WTC11 (cell line): ENCODE data around the gene GPC6. TPM values are rescaled to one million over a fixed set of nuclear protein-coding genes. Genes with fewer than 3 reads are reported as not detected.

Source experiments
- ATAC-seq: fragments of 200-7000 bp; cut with Tn5 transposase; 2 replicates; pipeline ENCODE4 v1.10.0; 2021; ENCODE audit warnings: mild to moderate bottlenecking, moderate library complexity
- CTCF ChIA-PET: fragments of 300-600 bp; sonication (Branson Sonifier 250); formaldehyde crosslinking; loops from one replicate; lab custom pipeline; 2021; ENCODE audit warnings: antibody characterized with exemption; lab: Charles Lee
- POLR2A ChIA-PET: fragments of 350-600 bp; sonication (Branson Sonifier 250); formaldehyde crosslinking; loops from one replicate; lab custom pipeline; 2021; ENCODE audit warnings: antibody characterized with exemption; lab: Charles Lee
- DNase-seq: peaks from one replicate; pipeline ENCODE4 v3.0.0; 2021; ENCODE audit warnings: low spot score
- H3K27ac Mint-ChIP-seq: 2 replicates; pipeline ENCODE4 v1.8.0; 2021; ENCODE audit warnings: mixed read lengths
- H3K27me3 Mint-ChIP-seq: 2 replicates; pipeline ENCODE4 v1.8.0; 2021; ENCODE audit warnings: low read depth, mild to moderate bottlenecking, moderate library complexity, mixed read lengths
- H3K36me3 Mint-ChIP-seq: 2 replicates; pipeline ENCODE4 v1.8.0; 2021; ENCODE audit warnings: mixed read lengths
- H3K4me1 Mint-ChIP-seq: 2 replicates; pipeline ENCODE4 v1.8.0; 2022; ENCODE audit warnings: mixed read lengths
- H3K4me3 Mint-ChIP-seq: 2 replicates; pipeline ENCODE4 v1.8.0; 2021; ENCODE audit warnings: mild to moderate bottlenecking, moderate library complexity, mixed read lengths
- H3K9me3 Mint-ChIP-seq: 2 replicates; pipeline ENCODE4 v1.8.0; 2021; ENCODE audit warnings: mixed read lengths
- ATF1 ChIP-seq: sonication (generic); formaldehyde crosslinking; IDR thresholded peaks from 2 replicates; pipeline ENCODE4 v1.8.1; 2023; ENCODE audit warnings: mild to moderate bottlenecking, moderate library complexity, missing genetic modification reagents
- ELF4 ChIP-seq: sonication (generic); formaldehyde crosslinking; IDR thresholded peaks from 2 replicates; pipeline ENCODE4 v1.8.1; 2022; ENCODE audit warnings: low read depth, mild to moderate bottlenecking, moderate library complexity, missing genetic modification reagents
- FOXJ3 ChIP-seq: sonication (generic); formaldehyde crosslinking; IDR thresholded peaks from 2 replicates; pipeline ENCODE4 v1.9.0; 2021; ENCODE audit warnings: missing genetic modification reagents, mild to moderate bottlenecking, borderline replicate concordance
- FOXK1 ChIP-seq: sonication (generic); formaldehyde crosslinking; IDR thresholded peaks from 2 replicates; pipeline ENCODE4 v1.8.0; 2022; ENCODE audit warnings: mild to moderate bottlenecking, moderate library complexity, missing genetic modification reagents
- FOXP1 ChIP-seq: sonication (generic); formaldehyde crosslinking; IDR thresholded peaks from 2 replicates; pipeline ENCODE4 v1.8.0; 2022; ENCODE audit warnings: missing genetic modification reagents, mild to moderate bottlenecking, moderate library complexity, borderline replicate concordance
- GABPB1 ChIP-seq: sonication (generic); formaldehyde crosslinking; IDR thresholded peaks from 2 replicates; pipeline ENCODE4 v1.8.1; 2023; ENCODE audit warnings: mild to moderate bottlenecking, missing genetic modification reagents
- GTF2I ChIP-seq: fragments of 250-450 bp; sonication (Bioruptor Pico); conservative IDR thresholded peaks from 2 replicates; pipeline ENCODE4 v1.4.0; 2021; ENCODE audit warnings: mild to moderate bottlenecking
- NFYB ChIP-seq: sonication (generic); formaldehyde crosslinking; conservative IDR thresholded peaks from 2 replicates; pipeline ENCODE4 v1.8.0; 2022; ENCODE audit warnings: low read depth, missing genetic modification reagents
- NR2C2 ChIP-seq: sonication (generic); formaldehyde crosslinking; IDR thresholded peaks from 2 replicates; pipeline ENCODE4 v1.8.0; 2022; ENCODE audit warnings: mild to moderate bottlenecking, missing genetic modification reagents
- SP1 ChIP-seq: sonication (generic); formaldehyde crosslinking; conservative IDR thresholded peaks from 2 replicates; pipeline ENCODE4 v1.8.1; 2022; ENCODE audit warnings: missing genetic modification reagents
- TCF7 ChIP-seq: sonication (generic); formaldehyde crosslinking; IDR thresholded peaks from 2 replicates; pipeline ENCODE4 v1.8.0; 2022; ENCODE audit warnings: mild to moderate bottlenecking, low read depth, missing genetic modification reagents, moderate library complexity
- ZBTB21 ChIP-seq: sonication (generic); formaldehyde crosslinking; IDR thresholded peaks from 2 replicates; pipeline ENCODE4 v1.8.1; 2023; ENCODE audit warnings: mild to moderate bottlenecking, missing genetic modification reagents, borderline replicate concordance
- ZNF121 ChIP-seq: sonication (generic); formaldehyde crosslinking; IDR thresholded peaks from 2 replicates; pipeline ENCODE4 v1.8.0; 2023; ENCODE audit warnings: missing genetic modification reagents
- ZNF396 ChIP-seq: fragments of 250-450 bp; sonication (Bioruptor Pico); IDR thresholded peaks from 2 replicates; pipeline ENCODE4 v1.8.0; 2021; ENCODE audit warnings: mild to moderate bottlenecking, moderate library complexity, borderline replicate concordance
- ZNF671 ChIP-seq: fragments of 250-450 bp; sonication (Bioruptor Pico); IDR thresholded peaks from 2 replicates; pipeline ENCODE4 v1.8.0; 2021; ENCODE audit warnings: mild to moderate bottlenecking
- total RNA-seq: library from RNA; stranded (reverse); gene quantifications from 3 replicates; pipeline ENCODE4 v1.2.3, GENCODE V29; 2021
- TF ChIP-seq, protein P1 (sequence below): fragments of 250-450 bp; sonication (Bioruptor Pico); IDR thresholded peaks from 2 replicates; pipeline ENCODE4 v1.9.0; 2021; ENCODE audit warnings: mild to moderate bottlenecking
- TF ChIP-seq, protein P2 (sequence below): fragments of 250-450 bp; sonication (Bioruptor Pico); IDR thresholded peaks from 2 replicates; pipeline ENCODE4 v1.9.0; 2021; ENCODE audit warnings: mild to moderate bottlenecking
- TF ChIP-seq, protein P3 (sequence below): sonication (generic); formaldehyde crosslinking; IDR thresholded peaks from 2 replicates; pipeline ENCODE4 v1.8.1; 2022; ENCODE audit warnings: low read depth, missing genetic modification reagents, borderline replicate concordance
- TF ChIP-seq, protein P4 (sequence below): sonication (generic); formaldehyde crosslinking; IDR thresholded peaks from 2 replicates; pipeline ENCODE4 v1.8.0; 2022; ENCODE audit warnings: missing genetic modification reagents

GPC6 gene
- total RNA-seq, 1 experiment from 2014 or later = 19.5 TPM

DNA sequence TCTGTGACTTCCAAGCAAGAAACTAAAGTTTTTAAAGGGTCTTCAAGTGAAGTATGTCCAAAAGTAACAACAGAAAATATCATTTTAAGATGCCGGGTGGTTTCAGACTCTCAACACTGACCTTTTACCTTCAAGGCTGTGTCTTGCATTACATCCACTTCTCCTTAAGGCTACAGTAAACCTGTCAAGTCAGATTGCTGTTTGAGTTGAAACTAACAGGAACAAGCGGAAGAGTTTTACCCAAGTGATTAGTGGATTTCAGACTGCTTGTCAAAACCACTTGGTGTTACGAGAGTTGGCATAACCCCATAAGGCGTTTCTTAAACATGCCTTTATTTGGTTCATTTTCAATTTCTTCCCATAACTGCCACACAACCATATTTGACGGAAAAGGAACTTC, 969.8 kb downstream of the GPC6 start:
- CTCF ChIA-PET = no interaction called here

DNA sequence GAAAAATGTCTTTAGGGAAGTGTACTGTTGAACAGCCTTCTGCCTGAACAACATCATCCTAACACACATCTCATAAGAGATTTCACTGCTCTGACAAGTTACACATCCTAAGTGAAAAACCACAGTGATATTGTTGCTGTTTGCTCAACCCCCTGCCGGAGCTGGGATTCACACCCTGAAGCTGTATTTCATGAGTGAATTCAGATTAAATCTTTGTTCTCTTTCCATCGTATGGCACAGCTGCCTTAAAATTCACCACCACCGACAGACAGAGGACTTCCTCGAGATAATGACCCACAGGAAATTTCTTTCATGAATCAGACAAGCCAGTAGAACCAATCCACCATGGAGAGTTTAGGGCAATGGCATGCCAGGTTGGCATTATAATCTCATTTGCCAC, 972.1 kb downstream of the GPC6 start:
- no peak overlapping the region for H3K4me3 Mint-ChIP-seq
- no peaks in the 10 kb centered on the region for H3K36me3 Mint-ChIP-seq
- POLR2A ChIA-PET = no interaction called here

More for the DNA sequence above, 969.8 kb downstream of the GPC6 start:
- ATAC-seq = no peak
- DNase-seq = no peak
- Mint-ChIP-seq H3K4me3 (no peak overlapping the region), H3K9me3 (no peaks in the 10 kb centered on the region), H3K4me1 (peaks cover 8% of the 10 kb centered on the region; the same call in 1 of the 2 replicates), H3K36me3 (no peaks in the 10 kb centered on the region), H3K27me3 (no peaks in the 10 kb centered on the region), H3K27ac (no peak overlapping the region)
- POLR2A ChIA-PET = no interaction called here
- no peak for TF ChIP-seq ELF4 (CRISPR knock-in tag)
- TF ChIP-seq GABPB1 = no peak
- TF ChIP-seq, protein P1, sequence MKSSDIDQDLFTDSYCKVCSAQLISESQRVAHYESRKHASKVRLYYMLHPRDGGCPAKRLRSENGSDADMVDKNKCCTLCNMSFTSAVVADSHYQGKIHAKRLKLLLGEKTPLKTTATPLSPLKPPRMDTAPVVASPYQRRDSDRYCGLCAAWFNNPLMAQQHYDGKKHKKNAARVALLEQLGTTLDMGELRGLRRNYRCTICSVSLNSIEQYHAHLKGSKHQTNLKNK (CRISPR knock-in tag) = no peak
- TF ChIP-seq, protein P2, sequence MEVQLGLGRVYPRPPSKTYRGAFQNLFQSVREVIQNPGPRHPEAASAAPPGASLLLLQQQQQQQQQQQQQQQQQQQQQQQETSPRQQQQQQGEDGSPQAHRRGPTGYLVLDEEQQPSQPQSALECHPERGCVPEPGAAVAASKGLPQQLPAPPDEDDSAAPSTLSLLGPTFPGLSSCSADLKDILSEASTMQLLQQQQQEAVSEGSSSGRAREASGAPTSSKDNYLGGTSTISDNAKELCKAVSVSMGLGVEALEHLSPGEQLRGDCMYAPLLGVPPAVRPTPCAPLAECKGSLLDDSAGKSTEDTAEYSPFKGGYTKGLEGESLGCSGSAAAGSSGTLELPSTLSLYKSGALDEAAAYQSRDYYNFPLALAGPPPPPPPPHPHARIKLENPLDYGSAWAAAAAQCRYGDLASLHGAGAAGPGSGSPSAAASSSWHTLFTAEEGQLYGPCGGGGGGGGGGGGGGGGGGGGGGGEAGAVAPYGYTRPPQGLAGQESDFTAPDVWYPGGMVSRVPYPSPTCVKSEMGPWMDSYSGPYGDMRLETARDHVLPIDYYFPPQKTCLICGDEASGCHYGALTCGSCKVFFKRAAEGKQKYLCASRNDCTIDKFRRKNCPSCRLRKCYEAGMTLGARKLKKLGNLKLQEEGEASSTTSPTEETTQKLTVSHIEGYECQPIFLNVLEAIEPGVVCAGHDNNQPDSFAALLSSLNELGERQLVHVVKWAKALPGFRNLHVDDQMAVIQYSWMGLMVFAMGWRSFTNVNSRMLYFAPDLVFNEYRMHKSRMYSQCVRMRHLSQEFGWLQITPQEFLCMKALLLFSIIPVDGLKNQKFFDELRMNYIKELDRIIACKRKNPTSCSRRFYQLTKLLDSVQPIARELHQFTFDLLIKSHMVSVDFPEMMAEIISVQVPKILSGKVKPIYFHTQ (CRISPR knock-in tag) = no peak
- no peak for TF ChIP-seq SP1 (CRISPR knock-in tag)

More for the DNA sequence above, 972.1 kb downstream of the GPC6 start:
- CTCF ChIA-PET = interaction anchor here (0.9 kb wide), 1 partner anchor 10 kb away, joined by 3 read pairs; no protein-coding TSS in a partner anchor
- DNase-seq = no peak
- H3K9me3 Mint-ChIP-seq = no peaks in the 10 kb centered on the region
- no peak overlapping the region for H3K27ac Mint-ChIP-seq
- H3K27me3 Mint-ChIP-seq = no peaks in the 10 kb centered on the region
- TF ChIP-seq ZBTB21 (CRISPR knock-in tag) = no peak
- no peak for TF ChIP-seq TCF7
- TF ChIP-seq, protein P3, sequence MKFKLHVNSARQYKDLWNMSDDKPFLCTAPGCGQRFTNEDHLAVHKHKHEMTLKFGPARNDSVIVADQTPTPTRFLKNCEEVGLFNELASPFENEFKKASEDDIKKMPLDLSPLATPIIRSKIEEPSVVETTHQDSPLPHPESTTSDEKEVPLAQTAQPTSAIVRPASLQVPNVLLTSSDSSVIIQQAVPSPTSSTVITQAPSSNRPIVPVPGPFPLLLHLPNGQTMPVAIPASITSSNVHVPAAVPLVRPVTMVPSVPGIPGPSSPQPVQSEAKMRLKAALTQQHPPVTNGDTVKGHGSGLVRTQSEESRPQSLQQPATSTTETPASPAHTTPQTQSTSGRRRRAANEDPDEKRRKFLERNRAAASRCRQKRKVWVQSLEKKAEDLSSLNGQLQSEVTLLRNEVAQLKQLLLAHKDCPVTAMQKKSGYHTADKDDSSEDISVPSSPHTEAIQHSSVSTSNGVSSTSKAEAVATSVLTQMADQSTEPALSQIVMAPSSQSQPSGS (CRISPR knock-in tag) = no peak
- TF ChIP-seq, protein P1 (CRISPR knock-in tag) = no peak
- no peak for TF ChIP-seq ZNF121 (CRISPR knock-in tag)
- TF ChIP-seq ZNF396 = no peak
- no peak for TF ChIP-seq ATF1
- TF ChIP-seq NFYB = no peak
- TF ChIP-seq NR2C2 (CRISPR knock-in tag) = no peak
- TF ChIP-seq FOXP1 = no peak
- no peak for TF ChIP-seq FOXK1 (CRISPR knock-in tag)
- no peak for TF ChIP-seq GTF2I (CRISPR knock-in tag)
- TF ChIP-seq ZNF671 (CRISPR knock-in tag) = no peak
- TF ChIP-seq FOXJ3 = no peak
- TF ChIP-seq, protein P4, sequence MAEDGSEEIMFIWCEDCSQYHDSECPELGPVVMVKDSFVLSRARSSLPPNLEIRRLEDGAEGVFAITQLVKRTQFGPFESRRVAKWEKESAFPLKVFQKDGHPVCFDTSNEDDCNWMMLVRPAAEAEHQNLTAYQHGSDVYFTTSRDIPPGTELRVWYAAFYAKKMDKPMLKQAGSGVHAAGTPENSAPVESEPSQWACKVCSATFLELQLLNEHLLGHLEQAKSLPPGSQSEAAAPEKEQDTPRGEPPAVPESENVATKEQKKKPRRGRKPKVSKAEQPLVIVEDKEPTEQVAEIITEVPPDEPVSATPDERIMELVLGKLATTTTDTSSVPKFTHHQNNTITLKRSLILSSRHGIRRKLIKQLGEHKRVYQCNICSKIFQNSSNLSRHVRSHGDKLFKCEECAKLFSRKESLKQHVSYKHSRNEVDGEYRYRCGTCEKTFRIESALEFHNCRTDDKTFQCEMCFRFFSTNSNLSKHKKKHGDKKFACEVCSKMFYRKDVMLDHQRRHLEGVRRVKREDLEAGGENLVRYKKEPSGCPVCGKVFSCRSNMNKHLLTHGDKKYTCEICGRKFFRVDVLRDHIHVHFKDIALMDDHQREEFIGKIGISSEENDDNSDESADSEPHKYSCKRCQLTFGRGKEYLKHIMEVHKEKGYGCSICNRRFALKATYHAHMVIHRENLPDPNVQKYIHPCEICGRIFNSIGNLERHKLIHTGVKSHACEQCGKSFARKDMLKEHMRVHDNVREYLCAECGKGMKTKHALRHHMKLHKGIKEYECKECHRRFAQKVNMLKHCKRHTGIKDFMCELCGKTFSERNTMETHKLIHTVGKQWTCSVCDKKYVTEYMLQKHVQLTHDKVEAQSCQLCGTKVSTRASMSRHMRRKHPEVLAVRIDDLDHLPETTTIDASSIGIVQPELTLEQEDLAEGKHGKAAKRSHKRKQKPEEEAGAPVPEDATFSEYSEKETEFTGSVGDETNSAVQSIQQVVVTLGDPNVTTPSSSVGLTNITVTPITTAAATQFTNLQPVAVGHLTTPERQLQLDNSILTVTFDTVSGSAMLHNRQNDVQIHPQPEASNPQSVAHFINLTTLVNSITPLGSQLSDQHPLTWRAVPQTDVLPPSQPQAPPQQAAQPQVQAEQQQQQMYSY (CRISPR knock-in tag) = no peak
- no peak for ATAC-seq
- peaks cover 5% of the 10 kb centered on the region; the same call in 1 of the 2 replicates for H3K4me1 Mint-ChIP-seq
